Measurements from ENCODE around the gene PKLR.

Gene PKLR

GRCh38 chr1:155327981-155328380 lies 26.7 kb upstream of the PKLR start:
- H3K4me3 ChIP-seq (ENCODE audit: low read depth, low read length): no peak overlapping the region
- H3K4me1 ChIP-seq: no peaks in the 10 kb centered on the region; the same call in 1 of the 2 replicates
- DNase-seq: no peak
- TF ChIP-seq CTCF (IDR thresholded peaks at IDR 0.05; ENCODE audit: low read depth, low read length): no peak
- peaks cover 14% of the 10 kb centered on the region for H3K36me3 ChIP-seq
- no peaks in the 10 kb centered on the region for H3K27me3 ChIP-seq
- H3K9me3 ChIP-seq: no peaks in the 10 kb centered on the region

- TF ChIP-seq CTCF (IDR thresholded peaks at IDR 0.05; ENCODE audit: low read depth, low read length): no peak
- Histone ChIP-seq H3K4me1 (peaks cover 3% of the 10 kb centered on the region), H3K36me3 (peaks cover 14% of the 10 kb centered on the region), H3K4me3 (ENCODE audit: low read depth, low read length) (no peak overlapping the region), H3K27me3 (no peaks in the 10 kb centered on the region), H3K9me3 (no peaks in the 10 kb centered on the region)
- DNase-seq: no peak
Observed at GRCh38 chr1:155326631-155327037, 25.4 kb upstream of the PKLR start.

GRCh38 chr1:155326020-155326526 lies 24.8 kb upstream of the PKLR start:
- Histone ChIP-seq H3K27me3 (no peaks in the 10 kb centered on the region), H3K36me3 (peaks cover 10% of the 10 kb centered on the region), H3K4me3 (ENCODE audit: low read depth, low read length) (no peak overlapping the region), H3K9me3 (no peaks in the 10 kb centered on the region), H3K4me1 (peaks cover 7% of the 10 kb centered on the region)
- no peak for TF ChIP-seq CTCF (IDR thresholded peaks at IDR 0.05; ENCODE audit: low read depth, low read length)
- DNase-seq: no peak

- Histone ChIP-seq H3K4me3 (ENCODE audit: low read depth, low read length) (peak overlapping the region; percentile 87; the same call in 1 of the 2 replicates), H3K9me3 (no peaks in the 10 kb centered on the region), H3K4me1 (peaks cover 7% of the 10 kb centered on the region), H3K36me3 (peaks cover 5% of the 10 kb centered on the region), H3K27me3 (no peaks in the 10 kb centered on the region)
- no peak for DNase-seq
- no peak for TF ChIP-seq CTCF (IDR thresholded peaks at IDR 0.05; ENCODE audit: low read depth, low read length)
Observed at GRCh38 chr1:155325603-155325893, 24.3 kb upstream of the PKLR start.

GRCh38 chr1:155324717-155325602 lies 23.7 kb upstream of the PKLR start:
- Histone ChIP-seq H3K36me3 (peaks cover 4% of the 10 kb centered on the region), H3K27me3 (no peaks in the 10 kb centered on the region), H3K4me3 (ENCODE audit: low read depth, low read length) (peak overlapping the region; percentile 87), H3K4me1 (peaks cover 7% of the 10 kb centered on the region), H3K9me3 (no peaks in the 10 kb centered on the region)
- peak; percentile 49 for TF ChIP-seq CTCF (IDR thresholded peaks at IDR 0.05; ENCODE audit: low read depth, low read length)
- DNase-seq: peak; percentile 64

- Histone ChIP-seq H3K4me3 (ENCODE audit: low read depth, low read length) (peak overlapping the region; percentile 87), H3K9me3 (no peaks in the 10 kb centered on the region), H3K4me1 (peaks cover 7% of the 10 kb centered on the region), H3K27me3 (no peaks in the 10 kb centered on the region), H3K36me3 (peaks cover 4% of the 10 kb centered on the region)
- DNase-seq: peak; percentile 97
- no peak for TF ChIP-seq CTCF (IDR thresholded peaks at IDR 0.05; ENCODE audit: low read depth, low read length)
Observed at GRCh38 chr1:155324037-155324716, 22.9 kb upstream of the PKLR start.
